ENCODE results near the gene VPS13D.

Gene VPS13D

DNA sequence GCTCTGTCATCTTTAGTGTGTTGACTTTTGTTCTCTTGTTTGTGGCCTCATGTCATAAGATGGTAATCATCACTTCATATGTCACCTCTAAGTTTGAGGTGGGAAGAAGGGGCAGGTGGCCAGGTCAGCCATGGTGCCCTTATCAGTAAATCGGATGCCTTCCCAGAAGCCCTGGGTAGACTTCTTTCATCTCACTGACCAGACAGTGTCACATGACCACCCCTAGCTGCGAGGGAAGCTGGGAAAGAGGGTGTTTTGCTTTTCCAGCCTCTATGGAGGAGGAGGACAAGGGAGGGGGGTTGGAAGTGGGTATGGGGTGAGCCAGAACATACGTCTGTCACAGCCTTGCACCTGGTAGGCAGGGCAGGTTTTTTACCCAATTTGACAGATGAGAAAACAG, 34.4 kb upstream of the VPS13D start:
- H4K20me1 ChIP-seq (ENCODE audit: insufficient read depth, low read length) = no peaks in the 10 kb centered on the region
- no peaks in the 10 kb centered on the region for H3K9me3 ChIP-seq (replicated peaks; ENCODE audit: insufficient read depth, low read length)
- no peaks in the 10 kb centered on the region for H3K79me2 ChIP-seq (ENCODE audit: low read length)
- no peaks in the 10 kb centered on the region for H3K27me3 ChIP-seq (replicated peaks; ENCODE audit: insufficient read depth, low read length)
- H3K9me2 ChIP-seq (replicated peaks; ENCODE audit: insufficient read depth, low read length) = no peaks in the 10 kb centered on the region
- no peaks in the 10 kb centered on the region for H3F3A ChIP-seq (ENCODE audit: insufficient read depth, low read length)
- no peaks in the 10 kb centered on the region for H3K36me3 ChIP-seq (replicated peaks; ENCODE audit: insufficient read depth, low read length)
- no peaks in the 10 kb centered on the region for H3K4me1 ChIP-seq (ENCODE audit: low read length)
- no peak overlapping the region for H3K27ac ChIP-seq (ENCODE audit: low read length)
- no peak overlapping the region for H3K9ac ChIP-seq (ENCODE audit: low read length)
- no peak overlapping the region for H3K4me2 ChIP-seq (ENCODE audit: low read depth, low read length)
- no peak overlapping the region for H3K4me3 ChIP-seq (ENCODE audit: low read length)
- no peak overlapping the region for H2AFZ ChIP-seq (ENCODE audit: low read length)
- TF ChIP-seq EZH2 (optimal IDR thresholded peaks at IDR 0.05; ENCODE audit: low read depth, low read length) (no peak), EZH2phosphoT487 (IDR thresholded peaks at IDR 0.05; ENCODE audit: low read length) (no peak)
- TF ChIP-seq, protein P1, sequence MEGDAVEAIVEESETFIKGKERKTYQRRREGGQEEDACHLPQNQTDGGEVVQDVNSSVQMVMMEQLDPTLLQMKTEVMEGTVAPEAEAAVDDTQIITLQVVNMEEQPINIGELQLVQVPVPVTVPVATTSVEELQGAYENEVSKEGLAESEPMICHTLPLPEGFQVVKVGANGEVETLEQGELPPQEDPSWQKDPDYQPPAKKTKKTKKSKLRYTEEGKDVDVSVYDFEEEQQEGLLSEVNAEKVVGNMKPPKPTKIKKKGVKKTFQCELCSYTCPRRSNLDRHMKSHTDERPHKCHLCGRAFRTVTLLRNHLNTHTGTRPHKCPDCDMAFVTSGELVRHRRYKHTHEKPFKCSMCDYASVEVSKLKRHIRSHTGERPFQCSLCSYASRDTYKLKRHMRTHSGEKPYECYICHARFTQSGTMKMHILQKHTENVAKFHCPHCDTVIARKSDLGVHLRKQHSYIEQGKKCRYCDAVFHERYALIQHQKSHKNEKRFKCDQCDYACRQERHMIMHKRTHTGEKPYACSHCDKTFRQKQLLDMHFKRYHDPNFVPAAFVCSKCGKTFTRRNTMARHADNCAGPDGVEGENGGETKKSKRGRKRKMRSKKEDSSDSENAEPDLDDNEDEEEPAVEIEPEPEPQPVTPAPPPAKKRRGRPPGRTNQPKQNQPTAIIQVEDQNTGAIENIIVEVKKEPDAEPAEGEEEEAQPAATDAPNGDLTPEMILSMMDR (IDR thresholded peaks at IDR 0.05; ENCODE audit: low read length) = no peak
- no peak for DNase-seq

DNA sequence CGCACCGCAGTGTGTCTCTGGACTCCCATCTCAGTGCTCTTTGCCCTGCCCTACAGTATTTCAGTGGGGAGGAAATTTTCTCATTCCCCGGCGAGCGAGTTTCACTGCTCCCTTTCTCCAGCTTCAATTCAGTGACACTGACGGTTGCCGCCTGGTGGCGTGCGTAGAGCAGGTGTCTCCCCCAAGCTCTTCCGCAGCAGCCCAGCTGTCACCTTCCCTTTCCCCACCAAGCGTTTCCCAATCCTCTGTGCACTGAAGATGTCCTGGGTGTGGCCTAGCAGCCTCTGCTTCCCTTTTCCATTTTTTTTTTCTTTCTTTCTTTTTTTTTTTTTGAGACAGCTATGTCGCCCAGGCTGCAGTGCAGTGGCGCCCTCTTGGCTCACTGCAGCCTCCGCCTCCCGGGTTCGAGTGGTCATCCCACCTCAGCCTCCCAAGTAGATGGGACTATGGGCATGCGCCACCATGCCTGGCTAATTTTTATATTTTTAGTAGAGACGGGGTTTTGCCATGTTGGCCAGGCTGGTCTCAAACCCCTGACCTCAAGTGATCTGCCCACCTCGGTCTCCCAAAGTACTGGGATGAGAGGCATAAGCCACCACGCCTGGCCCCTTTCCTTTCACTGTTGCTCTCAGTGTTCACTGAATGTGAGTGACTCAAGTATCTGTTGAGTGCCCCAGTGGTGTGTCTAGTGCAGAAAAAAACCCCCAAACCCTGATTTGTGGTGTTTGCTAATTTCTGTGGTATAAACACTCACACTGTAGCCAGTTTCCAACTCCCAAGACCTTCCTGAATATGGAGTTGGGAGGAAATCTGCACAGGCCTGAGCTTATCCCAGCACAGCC, 33.0 kb upstream of the VPS13D start:
- Histone ChIP-seq H3K4me1 (ENCODE audit: low read length) (no peaks in the 10 kb centered on the region), H3K36me3 (replicated peaks; ENCODE audit: insufficient read depth, low read length) (no peaks in the 10 kb centered on the region), H3K79me2 (ENCODE audit: low read length) (no peaks in the 10 kb centered on the region), H3K9me2 (replicated peaks; ENCODE audit: insufficient read depth, low read length) (no peaks in the 10 kb centered on the region), H3K4me2 (ENCODE audit: low read depth, low read length) (no peak overlapping the region), H3K9me3 (replicated peaks; ENCODE audit: insufficient read depth, low read length) (no peaks in the 10 kb centered on the region), H3K4me3 (ENCODE audit: low read length) (no peak overlapping the region), H3K9ac (ENCODE audit: low read length) (no peak overlapping the region), H3K27me3 (replicated peaks; ENCODE audit: insufficient read depth, low read length) (no peaks in the 10 kb centered on the region), H2AFZ (ENCODE audit: low read length) (no peak overlapping the region), H4K20me1 (ENCODE audit: insufficient read depth, low read length) (no peaks in the 10 kb centered on the region), H3F3A (ENCODE audit: insufficient read depth, low read length) (no peaks in the 10 kb centered on the region), H3K27ac (ENCODE audit: low read length) (no peak overlapping the region)
- TF ChIP-seq, protein P1 (IDR thresholded peaks at IDR 0.05; ENCODE audit: low read length) = no peak
- TF ChIP-seq EZH2phosphoT487 (IDR thresholded peaks at IDR 0.05; ENCODE audit: low read length) (no peak), EZH2 (optimal IDR thresholded peaks at IDR 0.05; ENCODE audit: low read depth, low read length) (no peak)
- DNase-seq = no peak

DNA sequence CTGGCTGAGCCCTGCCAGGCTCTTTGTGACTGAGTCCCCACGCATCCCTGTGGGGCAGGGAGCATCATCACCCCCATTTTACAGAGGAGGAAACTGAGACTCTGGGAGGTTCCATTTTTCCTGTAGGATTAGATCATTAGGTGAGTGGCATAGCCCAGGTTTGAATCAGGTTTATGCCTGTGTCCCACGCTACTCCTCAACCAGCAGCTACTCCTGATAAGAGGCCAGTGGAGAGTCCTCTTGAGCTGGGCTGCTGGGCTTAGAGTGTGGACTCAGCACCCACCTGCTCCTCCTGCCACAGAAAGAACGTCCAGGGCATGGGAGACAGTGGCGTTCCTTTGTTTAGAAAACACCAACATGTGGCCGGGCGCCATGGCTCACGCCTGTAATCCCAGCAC, 32.3 kb upstream of the VPS13D start:
- H3K4me3 ChIP-seq (ENCODE audit: low read length) = no peak overlapping the region
- H3K9me3 ChIP-seq (replicated peaks; ENCODE audit: insufficient read depth, low read length) = no peaks in the 10 kb centered on the region
- TF ChIP-seq EZH2 (optimal IDR thresholded peaks at IDR 0.05; ENCODE audit: low read depth, low read length) (no peak), EZH2phosphoT487 (IDR thresholded peaks at IDR 0.05; ENCODE audit: low read length) (no peak)
- TF ChIP-seq, protein P1 (IDR thresholded peaks at IDR 0.05; ENCODE audit: low read length) = no peak
- no peaks in the 10 kb centered on the region for H3K4me1 ChIP-seq (ENCODE audit: low read length)
- no peak overlapping the region for H3K9ac ChIP-seq (ENCODE audit: low read length)
- no peak overlapping the region for H3K27ac ChIP-seq (ENCODE audit: low read length)
- H2AFZ ChIP-seq (ENCODE audit: low read length) = no peak overlapping the region
- DNase-seq = no peak
- no peaks in the 10 kb centered on the region for H3K9me2 ChIP-seq (replicated peaks; ENCODE audit: insufficient read depth, low read length)
- H3K36me3 ChIP-seq (replicated peaks; ENCODE audit: insufficient read depth, low read length) = no peaks in the 10 kb centered on the region
- no peaks in the 10 kb centered on the region for H3F3A ChIP-seq (ENCODE audit: insufficient read depth, low read length)
- no peaks in the 10 kb centered on the region for H4K20me1 ChIP-seq (ENCODE audit: insufficient read depth, low read length)
- no peaks in the 10 kb centered on the region for H3K27me3 ChIP-seq (replicated peaks; ENCODE audit: insufficient read depth, low read length)
- no peaks in the 10 kb centered on the region for H3K79me2 ChIP-seq (ENCODE audit: low read length)
- no peak overlapping the region for H3K4me2 ChIP-seq (ENCODE audit: low read depth, low read length)
